LNCaP clone FGC (cell line): ENCODE measurements around the gene ADARB2.

Experiments used
- DNase-seq: peaks from one replicate; pipeline ENCODE4 v3.0.0-alpha.2; 2011; ENCODE audit warnings: low read depth
- H3K4me3 ChIP-seq: 2 replicates; pipeline ENCODE4 v1.5.1; 2011; ENCODE audit warnings: mild to moderate bottlenecking, low read depth, low read length, control low read depth
- TF ChIP-seq, protein P1 (sequence below): IDR thresholded peaks from 2 replicates; pipeline ENCODE4 v1.5.1; 2012; ENCODE audit warnings: mild to moderate bottlenecking; ENCODE audit not compliant: control insufficient read depth, insufficient read depth; ENCODE audit errors: extremely low read depth

ADARB2 gene

GRCh38 chr10:1365540-1366321 is 371.6 kb downstream of the ADARB2 start:
- no peak for DNase-seq
- H3K4me3 ChIP-seq: no peak overlapping the region
- TF ChIP-seq, protein P1, sequence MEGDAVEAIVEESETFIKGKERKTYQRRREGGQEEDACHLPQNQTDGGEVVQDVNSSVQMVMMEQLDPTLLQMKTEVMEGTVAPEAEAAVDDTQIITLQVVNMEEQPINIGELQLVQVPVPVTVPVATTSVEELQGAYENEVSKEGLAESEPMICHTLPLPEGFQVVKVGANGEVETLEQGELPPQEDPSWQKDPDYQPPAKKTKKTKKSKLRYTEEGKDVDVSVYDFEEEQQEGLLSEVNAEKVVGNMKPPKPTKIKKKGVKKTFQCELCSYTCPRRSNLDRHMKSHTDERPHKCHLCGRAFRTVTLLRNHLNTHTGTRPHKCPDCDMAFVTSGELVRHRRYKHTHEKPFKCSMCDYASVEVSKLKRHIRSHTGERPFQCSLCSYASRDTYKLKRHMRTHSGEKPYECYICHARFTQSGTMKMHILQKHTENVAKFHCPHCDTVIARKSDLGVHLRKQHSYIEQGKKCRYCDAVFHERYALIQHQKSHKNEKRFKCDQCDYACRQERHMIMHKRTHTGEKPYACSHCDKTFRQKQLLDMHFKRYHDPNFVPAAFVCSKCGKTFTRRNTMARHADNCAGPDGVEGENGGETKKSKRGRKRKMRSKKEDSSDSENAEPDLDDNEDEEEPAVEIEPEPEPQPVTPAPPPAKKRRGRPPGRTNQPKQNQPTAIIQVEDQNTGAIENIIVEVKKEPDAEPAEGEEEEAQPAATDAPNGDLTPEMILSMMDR: no peak

- H3K4me3 ChIP-seq: no peak overlapping the region
- TF ChIP-seq, protein P1: no peak
- no peak for DNase-seq
Measured at GRCh38 chr10:1364151-1364910, 373.0 kb downstream of the ADARB2 start.

- DNase-seq: no peak
- H3K4me3 ChIP-seq: no peak overlapping the region
- TF ChIP-seq, protein P1: no peak
Measured at GRCh38 chr10:1363446-1364121, 373.7 kb downstream of the ADARB2 start.

DNA sequence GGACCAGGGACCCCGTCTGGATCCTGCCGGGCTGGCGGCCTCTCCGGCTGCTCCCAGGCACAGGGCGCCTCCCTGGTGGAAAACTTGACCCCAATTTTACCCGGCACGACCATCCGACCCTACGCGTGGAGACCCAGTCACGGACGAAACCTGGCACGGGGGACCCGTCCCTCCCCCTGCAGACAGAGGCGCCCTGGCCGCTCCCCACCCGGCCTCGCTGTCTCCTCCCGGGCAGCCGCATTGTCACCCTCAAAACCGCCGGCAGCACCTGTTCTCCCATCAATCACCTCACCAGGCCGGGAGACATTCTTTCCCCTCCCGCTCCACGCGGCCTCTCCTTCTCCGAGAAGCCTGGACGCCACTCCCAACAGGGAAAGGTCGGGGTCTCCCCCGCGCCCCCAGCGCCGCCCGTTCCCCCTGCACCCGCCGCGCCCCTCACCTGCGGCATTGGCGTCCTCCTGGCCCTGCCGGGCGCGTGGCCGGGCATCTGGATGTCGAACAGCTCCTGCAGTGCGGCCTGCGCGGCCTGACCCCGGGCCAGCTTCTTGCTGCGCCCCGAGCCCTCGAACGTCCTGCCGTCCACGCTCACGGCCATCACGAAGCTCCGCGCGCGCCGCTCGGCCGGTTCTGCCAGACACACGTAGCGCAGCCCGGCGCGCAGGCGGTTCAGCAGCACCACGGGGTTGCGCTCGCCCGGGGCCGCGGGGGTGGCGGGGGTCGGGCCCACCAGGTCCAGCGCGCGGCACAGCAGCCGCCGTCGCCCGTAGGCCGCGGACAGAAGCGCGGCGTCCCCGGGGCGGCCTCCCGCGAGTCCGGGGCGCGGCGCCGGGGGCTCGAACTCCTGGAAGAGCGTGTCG is 374.5 kb downstream of the ADARB2 start:
- no peak for DNase-seq
- TF ChIP-seq, protein P1: no peak
- H3K4me3 ChIP-seq: no peak overlapping the region

DNA sequence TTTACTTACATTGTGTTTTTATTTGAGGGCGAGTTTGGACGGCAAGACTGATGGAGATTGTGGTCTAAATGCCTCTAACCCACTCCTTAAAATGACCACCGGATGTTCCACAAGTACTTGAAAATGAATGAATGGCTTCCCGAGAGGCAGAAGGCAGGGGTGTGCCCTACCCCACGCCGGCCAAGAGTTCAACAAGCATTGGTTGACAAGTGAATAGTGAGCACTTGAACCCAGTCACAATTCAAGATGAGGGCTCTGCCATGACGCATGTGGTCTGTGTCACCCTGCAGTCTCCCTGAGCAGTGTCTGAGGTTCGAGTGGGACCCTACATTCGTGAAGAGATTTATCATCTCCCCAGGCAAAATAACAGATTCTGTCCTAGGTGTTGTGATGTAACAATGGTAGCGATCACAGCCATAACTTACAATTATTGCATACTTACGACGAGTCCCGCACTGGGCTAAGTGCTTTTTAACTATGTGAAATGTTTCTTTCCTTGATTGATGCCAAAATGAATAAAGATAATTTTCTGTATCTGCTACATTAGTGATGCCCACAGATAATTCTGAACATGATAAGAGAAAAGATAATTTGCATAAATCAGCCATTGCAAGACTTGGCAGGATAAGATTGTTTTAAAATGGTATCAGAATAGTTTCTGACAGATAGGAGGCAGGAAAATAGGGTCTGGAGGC is 375.8 kb downstream of the ADARB2 start:
- no peak for DNase-seq
- no peak overlapping the region for H3K4me3 ChIP-seq
- TF ChIP-seq, protein P1: no peak
